Measurements from ENCODE around the gene IKZF1.

The IKZF1 gene

GRCh38 chr7:50309721-50310120, 5.2 kb downstream of the IKZF1 start:
- no peak for DNase-seq

- no peak for DNase-seq
Observed at GRCh38 chr7:50310361-50310760, 5.8 kb downstream of the IKZF1 start.

GRCh38 chr7:50310956-50311355, 6.4 kb downstream of the IKZF1 start:
- no peak for DNase-seq

- no peak for DNase-seq
Observed at GRCh38 chr7:50312250-50313162, 8.0 kb downstream of the IKZF1 start.

- DNase-seq, result no peak
Observed at GRCh38 chr7:50314836-50315592, 10.5 kb downstream of the IKZF1 start.

GRCh38 chr7:50315739-50316671, 11.5 kb downstream of the IKZF1 start:
- DNase-seq, result peak; percentile 21

- DNase-seq, result no peak
Observed at GRCh38 chr7:50317221-50317678, 12.7 kb downstream of the IKZF1 start.

GRCh38 chr7:50317697-50318669, 13.5 kb downstream of the IKZF1 start:
- no peak for DNase-seq

GRCh38 chr7:50321487-50322067, 17.1 kb downstream of the IKZF1 start:
- DNase-seq, result no peak

- no peak for DNase-seq
Observed at GRCh38 chr7:50324113-50324512, 19.6 kb downstream of the IKZF1 start.

GRCh38 chr7:50327443-50327842, 22.9 kb downstream of the IKZF1 start:
- DNase-seq, result no peak

GRCh38 chr7:50329775-50330174, 25.3 kb downstream of the IKZF1 start:
- no peak for DNase-seq

- no peak for DNase-seq
Observed at GRCh38 chr7:50330254-50330653, 25.7 kb downstream of the IKZF1 start.

- no peak for DNase-seq
Observed at GRCh38 chr7:50330696-50331095, 26.2 kb downstream of the IKZF1 start.

- no peak for DNase-seq
Observed at GRCh38 chr7:50331564-50332208, 27.2 kb downstream of the IKZF1 start.

GRCh38 chr7:50332241-50333165, 28.0 kb downstream of the IKZF1 start:
- DNase-seq, result no peak

GRCh38 chr7:50333221-50333651, 28.7 kb downstream of the IKZF1 start:
- DNase-seq, result no peak

GRCh38 chr7:50334341-50334994, 30.0 kb downstream of the IKZF1 start:
- DNase-seq, result no peak
